Forelimb muscle (tissue), 1 donor: ENCODE data around the gene GBGT1. TPM values are rescaled to one million over a fixed set of nuclear protein-coding genes. Genes with fewer than 3 reads are reported as not detected.

ENCODE experiments used
- DNase-seq: peaks from one replicate; pipeline ENCODE4 v3.0.0-alpha.2; 2013; ENCODE audit warnings: low read depth
- polyA plus RNA-seq: library from polyadenylated mRNA; unstranded; fragments of 120-200 nt; gene quantifications from one replicate; pipeline ENCODE4 v1.2.1, GENCODE V29; 2013; ENCODE audit not compliant: insufficient read length

Gene GBGT1
- polyA plus RNA-seq, 1 donor: 3.6 TPM

- DNase-seq: no peak
Measured at GRCh38 chr9:133162861-133163503, 732 bp downstream of the GBGT1 start.

GRCh38 chr9:133161547-133161950 lies 2.2 kb downstream of the GBGT1 start:
- no peak for DNase-seq

GRCh38 chr9:133160742-133161546 lies 2.8 kb downstream of the GBGT1 start:
- DNase-seq: no peak

- DNase-seq: no peak
Measured at GRCh38 chr9:133158695-133159094, 5.0 kb downstream of the GBGT1 start.

- DNase-seq: no peak
Measured at GRCh38 chr9:133155156-133155555, 8.6 kb downstream of the GBGT1 start.

- no peak for DNase-seq
Measured at GRCh38 chr9:133154097-133154989, 9.4 kb downstream of the GBGT1 start.

GRCh38 chr9:133153227-133154096 lies 10.3 kb downstream of the GBGT1 start:
- no peak for DNase-seq

- no peak for DNase-seq
Measured at GRCh38 chr9:133151601-133152525, 11.9 kb downstream of the GBGT1 start.

- DNase-seq: no peak
Measured at GRCh38 chr9:133151041-133151440, 12.7 kb downstream of the GBGT1 start.

GRCh38 chr9:133149130-133150015 lies 14.3 kb downstream of the GBGT1 start:
- peak; percentile 65 for DNase-seq

GRCh38 chr9:133148199-133149129 lies 15.2 kb downstream of the GBGT1 start:
- no peak for DNase-seq

- no peak for DNase-seq
Measured at GRCh38 chr9:133147412-133148198, 16.1 kb downstream of the GBGT1 start.

- no peak for DNase-seq
Measured at GRCh38 chr9:133146746-133147411, 16.8 kb downstream of the GBGT1 start.

- DNase-seq: no peak
Measured at GRCh38 chr9:133144904-133145851, 18.5 kb downstream of the GBGT1 start.

- DNase-seq: no peak
Measured at GRCh38 chr9:133144142-133144903, 19.4 kb downstream of the GBGT1 start.
